ENCODE results near the gene MED26. TPM values are rescaled to one million over a fixed set of nuclear protein-coding genes. Genes with fewer than 3 reads are reported as not detected.

MED26 gene
- total and polyA plus RNA-seq, 2 experiments from 2014 or later = 7.4 to 15.4 TPM

GRCh38 chr19:16579381-16579780 lies 48.6 kb downstream of the MED26 start (continued):
- TF ChIP-seq, protein P1, sequence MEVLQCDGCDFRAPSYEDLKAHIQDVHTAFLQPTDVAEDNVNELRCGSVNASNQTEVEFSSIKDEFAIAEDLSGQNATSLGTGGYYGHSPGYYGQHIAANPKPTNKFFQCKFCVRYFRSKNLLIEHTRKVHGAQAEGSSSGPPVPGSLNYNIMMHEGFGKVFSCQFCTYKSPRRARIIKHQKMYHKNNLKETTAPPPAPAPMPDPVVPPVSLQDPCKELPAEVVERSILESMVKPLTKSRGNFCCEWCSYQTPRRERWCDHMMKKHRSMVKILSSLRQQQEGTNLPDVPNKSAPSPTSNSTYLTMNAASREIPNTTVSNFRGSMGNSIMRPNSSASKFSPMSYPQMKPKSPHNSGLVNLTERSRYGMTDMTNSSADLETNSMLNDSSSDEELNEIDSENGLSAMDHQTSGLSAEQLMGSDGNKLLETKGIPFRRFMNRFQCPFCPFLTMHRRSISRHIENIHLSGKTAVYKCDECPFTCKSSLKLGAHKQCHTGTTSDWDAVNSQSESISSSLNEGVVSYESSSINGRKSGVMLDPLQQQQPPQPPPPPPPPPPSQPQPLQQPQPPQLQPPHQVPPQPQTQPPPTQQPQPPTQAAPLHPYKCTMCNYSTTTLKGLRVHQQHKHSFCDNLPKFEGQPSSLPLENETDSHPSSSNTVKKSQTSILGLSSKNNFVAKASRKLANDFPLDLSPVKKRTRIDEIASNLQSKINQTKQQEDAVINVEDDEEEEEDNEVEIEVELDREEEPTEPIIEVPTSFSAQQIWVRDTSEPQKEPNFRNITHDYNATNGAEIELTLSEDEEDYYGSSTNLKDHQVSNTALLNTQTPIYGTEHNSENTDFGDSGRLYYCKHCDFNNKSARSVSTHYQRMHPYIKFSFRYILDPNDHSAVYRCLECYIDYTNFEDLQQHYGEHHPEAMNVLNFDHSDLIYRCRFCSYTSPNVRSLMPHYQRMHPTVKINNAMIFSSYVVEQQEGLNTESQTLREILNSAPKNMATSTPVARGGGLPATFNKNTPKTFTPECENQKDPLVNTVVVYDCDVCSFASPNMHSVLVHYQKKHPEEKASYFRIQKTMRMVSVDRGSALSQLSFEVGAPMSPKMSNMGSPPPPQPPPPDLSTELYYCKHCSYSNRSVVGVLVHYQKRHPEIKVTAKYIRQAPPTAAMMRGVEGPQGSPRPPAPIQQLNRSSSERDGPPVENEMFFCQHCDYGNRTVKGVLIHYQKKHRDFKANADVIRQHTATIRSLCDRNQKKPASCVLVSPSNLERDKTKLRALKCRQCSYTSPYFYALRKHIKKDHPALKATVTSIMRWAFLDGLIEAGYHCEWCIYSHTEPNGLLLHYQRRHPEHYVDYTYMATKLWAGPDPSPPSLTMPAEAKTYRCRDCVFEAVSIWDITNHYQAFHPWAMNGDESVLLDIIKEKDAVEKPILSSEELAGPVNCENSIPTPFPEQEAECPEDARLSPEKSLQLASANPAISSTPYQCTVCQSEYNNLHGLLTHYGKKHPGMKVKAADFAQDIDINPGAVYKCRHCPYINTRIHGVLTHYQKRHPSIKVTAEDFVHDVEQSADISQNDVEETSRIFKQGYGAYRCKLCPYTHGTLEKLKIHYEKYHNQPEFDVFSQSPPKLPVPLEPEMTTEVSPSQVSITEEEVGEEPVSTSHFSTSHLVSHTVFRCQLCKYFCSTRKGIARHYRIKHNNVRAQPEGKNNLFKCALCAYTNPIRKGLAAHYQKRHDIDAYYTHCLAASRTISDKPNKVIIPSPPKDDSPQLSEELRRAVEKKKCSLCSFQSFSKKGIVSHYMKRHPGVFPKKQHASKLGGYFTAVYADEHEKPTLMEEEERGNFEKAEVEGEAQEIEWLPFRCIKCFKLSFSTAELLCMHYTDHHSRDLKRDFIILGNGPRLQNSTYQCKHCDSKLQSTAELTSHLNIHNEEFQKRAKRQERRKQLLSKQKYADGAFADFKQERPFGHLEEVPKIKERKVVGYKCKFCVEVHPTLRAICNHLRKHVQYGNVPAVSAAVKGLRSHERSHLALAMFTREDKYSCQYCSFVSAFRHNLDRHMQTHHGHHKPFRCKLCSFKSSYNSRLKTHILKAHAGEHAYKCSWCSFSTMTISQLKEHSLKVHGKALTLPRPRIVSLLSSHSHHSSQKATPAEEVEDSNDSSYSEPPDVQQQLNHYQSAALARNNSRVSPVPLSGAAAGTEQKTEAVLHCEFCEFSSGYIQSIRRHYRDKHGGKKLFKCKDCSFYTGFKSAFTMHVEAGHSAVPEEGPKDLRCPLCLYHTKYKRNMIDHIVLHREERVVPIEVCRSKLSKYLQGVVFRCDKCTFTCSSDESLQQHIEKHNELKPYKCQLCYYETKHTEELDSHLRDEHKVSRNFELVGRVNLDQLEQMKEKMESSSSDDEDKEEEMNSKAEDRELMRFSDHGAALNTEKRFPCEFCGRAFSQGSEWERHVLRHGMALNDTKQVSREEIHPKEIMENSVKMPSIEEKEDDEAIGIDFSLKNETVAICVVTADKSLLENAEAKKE (CRISPR knock-in tag; IDR thresholded peaks at IDR 0.05) = no peak
- TF ChIP-seq, protein P2, sequence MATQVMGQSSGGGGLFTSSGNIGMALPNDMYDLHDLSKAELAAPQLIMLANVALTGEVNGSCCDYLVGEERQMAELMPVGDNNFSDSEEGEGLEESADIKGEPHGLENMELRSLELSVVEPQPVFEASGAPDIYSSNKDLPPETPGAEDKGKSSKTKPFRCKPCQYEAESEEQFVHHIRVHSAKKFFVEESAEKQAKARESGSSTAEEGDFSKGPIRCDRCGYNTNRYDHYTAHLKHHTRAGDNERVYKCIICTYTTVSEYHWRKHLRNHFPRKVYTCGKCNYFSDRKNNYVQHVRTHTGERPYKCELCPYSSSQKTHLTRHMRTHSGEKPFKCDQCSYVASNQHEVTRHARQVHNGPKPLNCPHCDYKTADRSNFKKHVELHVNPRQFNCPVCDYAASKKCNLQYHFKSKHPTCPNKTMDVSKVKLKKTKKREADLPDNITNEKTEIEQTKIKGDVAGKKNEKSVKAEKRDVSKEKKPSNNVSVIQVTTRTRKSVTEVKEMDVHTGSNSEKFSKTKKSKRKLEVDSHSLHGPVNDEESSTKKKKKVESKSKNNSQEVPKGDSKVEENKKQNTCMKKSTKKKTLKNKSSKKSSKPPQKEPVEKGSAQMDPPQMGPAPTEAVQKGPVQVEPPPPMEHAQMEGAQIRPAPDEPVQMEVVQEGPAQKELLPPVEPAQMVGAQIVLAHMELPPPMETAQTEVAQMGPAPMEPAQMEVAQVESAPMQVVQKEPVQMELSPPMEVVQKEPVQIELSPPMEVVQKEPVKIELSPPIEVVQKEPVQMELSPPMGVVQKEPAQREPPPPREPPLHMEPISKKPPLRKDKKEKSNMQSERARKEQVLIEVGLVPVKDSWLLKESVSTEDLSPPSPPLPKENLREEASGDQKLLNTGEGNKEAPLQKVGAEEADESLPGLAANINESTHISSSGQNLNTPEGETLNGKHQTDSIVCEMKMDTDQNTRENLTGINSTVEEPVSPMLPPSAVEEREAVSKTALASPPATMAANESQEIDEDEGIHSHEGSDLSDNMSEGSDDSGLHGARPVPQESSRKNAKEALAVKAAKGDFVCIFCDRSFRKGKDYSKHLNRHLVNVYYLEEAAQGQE (IDR thresholded peaks at IDR 0.05; ENCODE audit: unreplicated experiment) = no peak
- TF ChIP-seq EZH2phosphoT487 (IDR thresholded peaks at IDR 0.05; ENCODE audit: unreplicated experiment) = no peak
- TF ChIP-seq JUNB (IDR thresholded peaks at IDR 0.05; ENCODE audit: unreplicated experiment) = no peak
- TF ChIP-seq EZH2 (IDR thresholded peaks at IDR 0.05; ENCODE audit: low read depth, unreplicated experiment) = no peak

GRCh38 chr19:16577531-16577985 lies 50.4 kb downstream of the MED26 start:
- H3K9me2 ChIP-seq (ENCODE audit: insufficient read depth) = no peaks in the 10 kb centered on the region
- Mint-ChIP-seq H3K4me3 (no peak overlapping the region), H3K36me3 (ENCODE audit: low read depth) (peaks cover 16% of the 10 kb centered on the region), H3K4me1 (peaks cover 5% of the 10 kb centered on the region), H3K27me3 (ENCODE audit: insufficient read depth, low read depth, poor library complexity) (peaks cover 5% of the 10 kb centered on the region), H3K27ac (no peak overlapping the region), H3K9me3 (no peaks in the 10 kb centered on the region)
- H3K79me2 ChIP-seq (replicated peaks; ENCODE audit: insufficient read depth) = peaks cover 70% of the 10 kb centered on the region
- H2AFZ ChIP-seq = no peak overlapping the region
- H3K4me2 ChIP-seq = no peak overlapping the region
- ATAC-seq = no peak
- H3K36me3 ChIP-seq (ENCODE audit: insufficient read depth) = peaks cover 4% of the 10 kb centered on the region; the same call in 1 of the 2 replicates
- peaks cover 26% of the 10 kb centered on the region for H4K20me1 ChIP-seq (replicated peaks; ENCODE audit: insufficient read depth)
- H3K27ac ChIP-seq (ENCODE audit: low read depth) = no peak overlapping the region
- DNase-seq (ENCODE audit: low spot score) = no peak
- H3K27me3 ChIP-seq (ENCODE audit: insufficient read depth) = no peaks in the 10 kb centered on the region
- peaks cover 4% of the 10 kb centered on the region; the same call in 1 of the 2 replicates for H3K4me1 ChIP-seq (ENCODE audit: insufficient read depth)
- 0 out of 2 replicates have a peak, but pooled peaks cover 6% of the 10 kb centered on the region for H3F3A ChIP-seq (replicated peaks; ENCODE audit: low read depth)
- H3K4me3 ChIP-seq = no peak overlapping the region
- TF ChIP-seq EZH2phosphoT487 (IDR thresholded peaks at IDR 0.05; ENCODE audit: unreplicated experiment) = no peak
- no peak for TF ChIP-seq ETS1 (IDR thresholded peaks at IDR 0.05)
- no peak for TF ChIP-seq JUNB (IDR thresholded peaks at IDR 0.05; ENCODE audit: unreplicated experiment)
